ENCODE results near the gene OR11H1.
"Not testable (repeated sequence)": the region's sequence is repeated elsewhere in the genome, so short reads cannot be mapped to it uniquely, and the experiment has no call there.

The OR11H1 gene

GRCh38 chr22:15527892-15528291 lies at the start of gene OR11H1:
Gene OR11H1, plus strand, starts transcription at chr22:15528192. Its CDS starts 0 bp downstream, at chr22:15528192.
- not testable (repeated sequence) for H3K27me3 ChIP-seq (ENCODE audit: insufficient read depth, low read length); H3K27ac ChIP-seq (ENCODE audit: low read depth, low read length); H3K4me1 ChIP-seq (ENCODE audit: control insufficient read depth, insufficient read depth, low read length, unreplicated experiment); H3K79me2 ChIP-seq (ENCODE audit: control insufficient read depth, insufficient read depth, low read length, unreplicated experiment); H2AFZ ChIP-seq (ENCODE audit: low read length, unreplicated experiment); H3K36me3 ChIP-seq (ENCODE audit: insufficient read depth, low read length); H3K4me3 ChIP-seq (ENCODE audit: low read depth, low read length)

- not testable (repeated sequence) for H2AFZ ChIP-seq (ENCODE audit: low read length, unreplicated experiment); H3K4me1 ChIP-seq (ENCODE audit: control insufficient read depth, insufficient read depth, low read length, unreplicated experiment); H3K4me3 ChIP-seq (ENCODE audit: low read depth, low read length); H3K79me2 ChIP-seq (ENCODE audit: control insufficient read depth, insufficient read depth, low read length, unreplicated experiment); H3K36me3 ChIP-seq (ENCODE audit: insufficient read depth, low read length); H3K27me3 ChIP-seq (ENCODE audit: insufficient read depth, low read length); H3K27ac ChIP-seq (ENCODE audit: low read depth, low read length)
Observed at GRCh38 chr22:15509967-15510366, 18.0 kb upstream of the OR11H1 start.

GRCh38 chr22:15515896-15516295 lies 12.1 kb upstream of the OR11H1 start:
- not testable (repeated sequence) for H3K36me3 ChIP-seq (ENCODE audit: insufficient read depth, low read length); H3K27me3 ChIP-seq (ENCODE audit: insufficient read depth, low read length); H2AFZ ChIP-seq (ENCODE audit: low read length, unreplicated experiment); H3K79me2 ChIP-seq (ENCODE audit: control insufficient read depth, insufficient read depth, low read length, unreplicated experiment); H3K4me1 ChIP-seq (ENCODE audit: control insufficient read depth, insufficient read depth, low read length, unreplicated experiment); H3K27ac ChIP-seq (ENCODE audit: low read depth, low read length); H3K4me3 ChIP-seq (ENCODE audit: low read depth, low read length)

- not testable (repeated sequence) for H2AFZ ChIP-seq (ENCODE audit: low read length, unreplicated experiment); H3K4me3 ChIP-seq (ENCODE audit: low read depth, low read length); H3K4me1 ChIP-seq (ENCODE audit: control insufficient read depth, insufficient read depth, low read length, unreplicated experiment); H3K79me2 ChIP-seq (ENCODE audit: control insufficient read depth, insufficient read depth, low read length, unreplicated experiment); H3K36me3 ChIP-seq (ENCODE audit: insufficient read depth, low read length); H3K27ac ChIP-seq (ENCODE audit: low read depth, low read length); H3K27me3 ChIP-seq (ENCODE audit: insufficient read depth, low read length)
Observed at GRCh38 chr22:15553767-15554166, 25.8 kb downstream of the OR11H1 start.

GRCh38 chr22:15563461-15563860 lies 35.5 kb downstream of the OR11H1 start:
- H3K27ac ChIP-seq (ENCODE audit: low read depth, low read length); H3K36me3 ChIP-seq (ENCODE audit: insufficient read depth, low read length); H3K4me3 ChIP-seq (ENCODE audit: low read depth, low read length); H2AFZ ChIP-seq (ENCODE audit: low read length, unreplicated experiment); H3K4me1 ChIP-seq (ENCODE audit: control insufficient read depth, insufficient read depth, low read length, unreplicated experiment); H3K79me2 ChIP-seq (ENCODE audit: control insufficient read depth, insufficient read depth, low read length, unreplicated experiment); H3K27me3 ChIP-seq (ENCODE audit: insufficient read depth, low read length): not testable (repeated sequence)

- not testable (repeated sequence) for H2AFZ ChIP-seq (ENCODE audit: low read length, unreplicated experiment); H3K36me3 ChIP-seq (ENCODE audit: insufficient read depth, low read length); H3K4me1 ChIP-seq (ENCODE audit: control insufficient read depth, insufficient read depth, low read length, unreplicated experiment); H3K27me3 ChIP-seq (ENCODE audit: insufficient read depth, low read length); H3K27ac ChIP-seq (ENCODE audit: low read depth, low read length); H3K79me2 ChIP-seq (ENCODE audit: control insufficient read depth, insufficient read depth, low read length, unreplicated experiment); H3K4me3 ChIP-seq (ENCODE audit: low read depth, low read length)
Observed at GRCh38 chr22:15565063-15565462, 37.1 kb downstream of the OR11H1 start.
